IMR-90 (cell line): Measurements from ENCODE around the gene SLCO2B1.

Experiments
- CEBPB ChIP-seq: IDR thresholded peaks from 2 replicates; pipeline ENCODE4 v1.6.1; 2012; ENCODE audit warnings: low read depth, low read length, improper control_type of control experiment
- CHD1 ChIP-seq: IDR thresholded peaks from 2 replicates; pipeline ENCODE4 v1.6.1; 2012; ENCODE audit warnings: low read depth, low read length, improper control_type of control experiment
- MXI1 ChIP-seq: IDR thresholded peaks from 2 replicates; pipeline ENCODE4 v1.6.1; 2012; ENCODE audit warnings: low read depth, mild to moderate bottlenecking, low read length, moderate library complexity, borderline replicate concordance
- POLR2A ChIP-seq: IDR thresholded peaks from 2 replicates; pipeline ENCODE4 v1.6.1; 2012; ENCODE audit warnings: mild to moderate bottlenecking, low read depth, low read length
- RAD21 ChIP-seq: IDR thresholded peaks from 2 replicates; pipeline ENCODE4 v1.6.1; 2012; ENCODE audit warnings: low read length, improper control_type of control experiment
- RCOR1 ChIP-seq: IDR thresholded peaks from 2 replicates; pipeline ENCODE4 v1.6.1; 2012; ENCODE audit warnings: mild to moderate bottlenecking, low read length, improper control_type of control experiment; ENCODE audit not compliant: insufficient replicate concordance
- RFX5 ChIP-seq: IDR thresholded peaks from 2 replicates; pipeline ENCODE4 v1.8.0; 2012; ENCODE audit warnings: low read depth, mild to moderate bottlenecking, low read length, moderate library complexity
- SMC3 ChIP-seq: fragments of 150-350 bp; IDR thresholded peaks from 2 replicates; pipeline ENCODE4 v1.6.1; 2016; ENCODE audit warnings: low read depth, mild to moderate bottlenecking, antibody characterized with exemption, low read length, moderate library complexity
- TF ChIP-seq, protein P1 (sequence below): conservative IDR thresholded peaks from 2 replicates; pipeline ENCODE4 v1.5.1; 2012; ENCODE audit warnings: mild to moderate bottlenecking, low read depth, low read length, improper control_type of control experiment

DNA sequence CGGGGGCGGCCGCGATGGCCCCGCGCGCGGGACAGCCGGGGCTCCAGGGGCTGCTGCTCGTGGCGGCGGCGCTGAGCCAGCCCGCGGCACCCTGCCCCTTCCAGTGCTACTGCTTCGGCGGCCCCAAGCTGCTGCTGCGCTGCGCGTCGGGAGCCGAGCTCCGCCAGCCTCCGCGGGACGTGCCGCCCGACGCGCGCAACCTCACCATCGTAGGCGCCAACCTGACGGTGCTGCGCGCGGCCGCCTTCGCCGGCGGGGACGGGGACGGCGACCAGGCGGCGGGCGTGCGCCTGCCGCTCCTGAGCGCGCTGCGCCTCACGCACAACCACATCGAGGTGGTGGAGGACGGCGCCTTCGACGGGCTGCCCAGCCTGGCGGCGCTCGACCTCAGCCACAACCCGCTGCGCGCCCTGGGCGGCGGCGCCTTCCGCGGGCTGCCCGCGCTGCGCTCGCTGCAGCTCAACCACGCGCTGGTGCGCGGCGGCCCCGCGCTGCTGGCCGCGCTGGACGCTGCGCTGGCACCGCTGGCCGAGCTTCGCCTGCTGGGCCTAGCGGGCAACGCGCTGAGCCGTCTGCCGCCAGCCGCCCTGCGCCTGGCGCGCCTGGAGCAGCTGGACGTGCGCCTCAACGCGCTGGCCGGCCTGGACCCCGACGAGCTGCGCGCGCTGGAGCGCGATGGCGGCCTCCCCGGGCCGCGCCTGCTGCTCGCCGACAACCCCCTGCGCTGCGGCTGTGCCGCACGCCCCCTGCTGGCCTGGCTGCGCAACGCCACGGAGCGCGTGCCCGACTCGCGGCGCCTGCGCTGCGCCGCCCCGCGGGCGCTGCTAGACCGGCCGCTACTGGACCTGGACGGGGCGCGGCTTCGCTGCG lies 90.4 kb downstream of the SLCO2B1 start:
- peak; percentile 66 for TF ChIP-seq RAD21
- TF ChIP-seq, protein P1, sequence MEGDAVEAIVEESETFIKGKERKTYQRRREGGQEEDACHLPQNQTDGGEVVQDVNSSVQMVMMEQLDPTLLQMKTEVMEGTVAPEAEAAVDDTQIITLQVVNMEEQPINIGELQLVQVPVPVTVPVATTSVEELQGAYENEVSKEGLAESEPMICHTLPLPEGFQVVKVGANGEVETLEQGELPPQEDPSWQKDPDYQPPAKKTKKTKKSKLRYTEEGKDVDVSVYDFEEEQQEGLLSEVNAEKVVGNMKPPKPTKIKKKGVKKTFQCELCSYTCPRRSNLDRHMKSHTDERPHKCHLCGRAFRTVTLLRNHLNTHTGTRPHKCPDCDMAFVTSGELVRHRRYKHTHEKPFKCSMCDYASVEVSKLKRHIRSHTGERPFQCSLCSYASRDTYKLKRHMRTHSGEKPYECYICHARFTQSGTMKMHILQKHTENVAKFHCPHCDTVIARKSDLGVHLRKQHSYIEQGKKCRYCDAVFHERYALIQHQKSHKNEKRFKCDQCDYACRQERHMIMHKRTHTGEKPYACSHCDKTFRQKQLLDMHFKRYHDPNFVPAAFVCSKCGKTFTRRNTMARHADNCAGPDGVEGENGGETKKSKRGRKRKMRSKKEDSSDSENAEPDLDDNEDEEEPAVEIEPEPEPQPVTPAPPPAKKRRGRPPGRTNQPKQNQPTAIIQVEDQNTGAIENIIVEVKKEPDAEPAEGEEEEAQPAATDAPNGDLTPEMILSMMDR = peak; percentile 99
- TF ChIP-seq POLR2A = no peak
- peak; percentile 79 for TF ChIP-seq SMC3
- TF ChIP-seq MXI1 = no peak
- TF ChIP-seq CEBPB = 0 out of 2 replicates have a peak, but pooled peaks have one; percentile 9
- TF ChIP-seq CHD1 = no peak
- TF ChIP-seq RFX5 = no peak
- no peak for TF ChIP-seq RCOR1
